Lower leg skin (tissue), 3 donors: ENCODE measurements around the gene ARID1B.

ENCODE experiments used
- CTCF ChIP-seq, 3 donors: fragments of 450-650 bp; IDR thresholded peaks; one replicate each; pipeline ENCODE4 v1.5.1; 2016; ENCODE audit warnings: antibody characterized with exemption in 3 of 3, mild to moderate bottlenecking in 3 of 3, moderate library complexity in 2 of 3
- POLR2A ChIP-seq, 2 donors: fragments of 450-650 bp; IDR thresholded peaks; one replicate each; pipeline ENCODE4 v1.6.1; 2016 to 2017; ENCODE audit warnings: antibody characterized with exemption in 2 of 2, mild to moderate bottlenecking in 1 of 2, moderate library complexity in 1 of 2

- TF ChIP-seq CTCF (IDR thresholded peaks at IDR 0.05), result no peak
- TF ChIP-seq POLR2A (IDR thresholded peaks at IDR 0.05), result no peak
Observed at GRCh38 chr6:157128235-157128775, 351.1 kb downstream of the ARID1B start.
